Caco-2 (cell line): ENCODE results near the gene DPM2. TPM values are rescaled to one million over a fixed set of nuclear protein-coding genes. Genes with fewer than 3 reads are reported as not detected.

Experiments used
- BruUV-seq: library from RNA; stranded (reverse); fragments of 400-500 nt; replicated peaks from 2 replicates; lab custom pipeline; 2021; lab: Mats Ljungman, UMichigan
- CTCF ChIA-PET: fragments of 300-600 bp; sonication (Branson Sonifier 250); formaldehyde crosslinking; loops from one replicate; lab custom pipeline; 2022; ENCODE audit warnings: antibody characterized with exemption; lab: Charles Lee
- POLR2A ChIA-PET: fragments of 300-600 bp; sonication (Branson Sonifier 250); formaldehyde crosslinking; loops from one replicate; lab custom pipeline; 2022; ENCODE audit warnings: antibody characterized with exemption; lab: Charles Lee
- DNase-seq, 2 experiments: peaks; one replicate each; pipeline versions ENCODE4 v3.0.0 to v3.0.0-alpha.2; 2020 to 2022
- H3K27me3 ChIP-seq: replicated peaks from 2 replicates; pipeline ENCODE4 v1.6.0; 2011; ENCODE audit warnings: low read length; ENCODE audit not compliant: control insufficient read depth, insufficient read depth
- H3K36me3 ChIP-seq: 2 replicates; pipeline ENCODE4 v1.5.1; 2011; ENCODE audit warnings: low read length; ENCODE audit not compliant: control insufficient read depth, insufficient read depth
- H3K4me1 ChIP-seq: fragments of 250-450 bp; sonication (Bioruptor Pico); 2 replicates; pipeline ENCODE4 v1.5.1; 2020; ENCODE audit warnings: mild to moderate bottlenecking
- H3K4me3 ChIP-seq: 2 replicates; pipeline ENCODE4 v1.5.1; 2011; ENCODE audit warnings: low read depth, mild to moderate bottlenecking, control low read depth, low read length
- H3K9me3 ChIP-seq: fragments of 250-450 bp; sonication (Bioruptor Pico); 2 replicates; pipeline ENCODE4 v1.5.1; 2020; ENCODE audit warnings: mild to moderate bottlenecking, moderate library complexity
- H3K27ac Mint-ChIP-seq: one replicate; pipeline ENCODE4 v1.8.0; 2022; ENCODE audit warnings: mixed read lengths; ENCODE audit not compliant: unreplicated experiment
- H3K27me3 Mint-ChIP-seq: one replicate; pipeline ENCODE4 v1.8.0; 2022; ENCODE audit warnings: mixed read lengths; ENCODE audit not compliant: insufficient read depth, unreplicated experiment
- H3K36me3 Mint-ChIP-seq: one replicate; pipeline ENCODE4 v1.8.0; 2022; ENCODE audit warnings: mild to moderate bottlenecking, mixed read lengths; ENCODE audit not compliant: insufficient read depth, unreplicated experiment
- H3K4me1 Mint-ChIP-seq: one replicate; pipeline ENCODE4 v1.8.0; 2022; ENCODE audit warnings: low read depth, mixed read lengths; ENCODE audit not compliant: unreplicated experiment
- H3K4me3 Mint-ChIP-seq: one replicate; pipeline ENCODE4 v1.8.0; 2022; ENCODE audit warnings: mild to moderate bottlenecking, moderate library complexity, mixed read lengths; ENCODE audit not compliant: unreplicated experiment
- H3K9me3 Mint-ChIP-seq: one replicate; pipeline ENCODE4 v1.8.0; 2022; ENCODE audit warnings: mixed read lengths; ENCODE audit not compliant: unreplicated experiment
- CTCF ChIP-seq, 2 experiments: fragments of 200-600 bp in 1 of 2; IDR thresholded peaks; 1 replicate in 1 of 2; 2 replicates in 1 of 2; pipeline versions ENCODE4 v1.5.1 to v1.8.0; 2011 to 2022; ENCODE audit warnings: antibody characterized with exemption in 1 of 2, control low read depth in 1 of 2, inconsistent platforms in 1 of 2, low read depth in 1 of 2, low read length in 1 of 2, mild to moderate bottlenecking in 1 of 2, moderate library complexity in 1 of 2; ENCODE audit not compliant: insufficient read depth in 1 of 2, severe bottlenecking in 1 of 2, unreplicated experiment in 1 of 2
- intact Hi-C: fragments of 100-400 bp; cut with micrococcal nuclease; formaldehyde crosslinking; loops from one replicate; pipeline ENCODE4 v1.10.0; 2022; ENCODE audit not compliant: unreplicated experiment
- total RNA-seq: library from RNA; stranded (reverse); gene quantifications from 2 replicates; pipeline ENCODE4 v1.2.3, GENCODE V29; 2022

The DPM2 gene
- total RNA-seq, 1 experiment from 2014 or later: 38.7 TPM

- Histone ChIP-seq H3K4me1 (peaks cover 29% of the 10 kb centered on the region), H3K27me3 (no peaks in the 10 kb centered on the region), H3K36me3 (no peaks in the 10 kb centered on the region), H3K9me3 (peaks cover 6% of the 10 kb centered on the region), H3K4me3 (no peak overlapping the region)
- no peak for TF ChIP-seq CTCF (IDR thresholded peaks at IDR 0.05; ENCODE audit: insufficient read depth in 1 of 2, low read depth in 1 of 2, low read length in 1 of 2, severe bottlenecking in 1 of 2, unreplicated experiment in 1 of 2)
- no peaks in the 10 kb centered on the region for H3K9me3 Mint-ChIP-seq
- H3K4me1 Mint-ChIP-seq: peaks cover 12% of the 10 kb centered on the region
- intact Hi-C loops: no loop called here
- H3K27me3 Mint-ChIP-seq: no peaks in the 10 kb centered on the region
- POLR2A ChIA-PET: no interaction called here
- H3K36me3 Mint-ChIP-seq: peaks cover 11% of the 10 kb centered on the region
- DNase-seq: no peak
- CTCF ChIA-PET: interaction anchor here (0.7 to 2.5 kb wide), 5 partner anchors 10 to 164 kb away, joined by 3 to 10 read pairs (median 4); no protein-coding TSS in a partner anchor
- BruUV-seq: no TSS peak
- no peak overlapping the region for H3K4me3 Mint-ChIP-seq
- H3K27ac Mint-ChIP-seq: peak overlapping the region; percentile 22
These were observed 16.3 kb upstream of the DPM2 start for GRCh38 chr9:127953768-127954505.

GRCh38 chr9:127953154-127953553 is 15.5 kb upstream of the DPM2 start:
- Histone ChIP-seq H3K4me3 (no peak overlapping the region), H3K9me3 (peaks cover 6% of the 10 kb centered on the region), H3K27me3 (no peaks in the 10 kb centered on the region), H3K4me1 (peaks cover 29% of the 10 kb centered on the region), H3K36me3 (no peaks in the 10 kb centered on the region)
- Mint-ChIP-seq H3K4me3 (no peak overlapping the region), H3K36me3 (peaks cover 16% of the 10 kb centered on the region), H3K27ac (no peak overlapping the region), H3K9me3 (no peaks in the 10 kb centered on the region), H3K27me3 (no peaks in the 10 kb centered on the region), H3K4me1 (peaks cover 12% of the 10 kb centered on the region)
- CTCF ChIA-PET: interaction anchor here (0.7 to 1.4 kb wide), 3 partner anchors 9 to 11 kb away, joined by 3 to 6 read pairs (median 3); no protein-coding TSS in a partner anchor
- no peak for DNase-seq
- no peak for TF ChIP-seq CTCF (IDR thresholded peaks at IDR 0.05; ENCODE audit: insufficient read depth in 1 of 2, low read depth in 1 of 2, low read length in 1 of 2, severe bottlenecking in 1 of 2, unreplicated experiment in 1 of 2)
- intact Hi-C loops: no loop called here
- POLR2A ChIA-PET: no interaction called here
- BruUV-seq: no TSS peak

- no peak overlapping the region for H3K4me3 ChIP-seq
- Mint-ChIP-seq H3K9me3 (no peaks in the 10 kb centered on the region), H3K4me3 (no peak overlapping the region), H3K36me3 (peaks cover 28% of the 10 kb centered on the region), H3K27ac (no peak overlapping the region), H3K27me3 (no peaks in the 10 kb centered on the region), H3K4me1 (peaks cover 7% of the 10 kb centered on the region)
- no peak for TF ChIP-seq CTCF (IDR thresholded peaks at IDR 0.05; ENCODE audit: insufficient read depth in 1 of 2, low read depth in 1 of 2, low read length in 1 of 2, severe bottlenecking in 1 of 2, unreplicated experiment in 1 of 2)
- H3K27me3 ChIP-seq: no peaks in the 10 kb centered on the region
- POLR2A ChIA-PET: no interaction called here
- H3K36me3 ChIP-seq: no peaks in the 10 kb centered on the region
- peaks cover 22% of the 10 kb centered on the region for H3K4me1 ChIP-seq
- intact Hi-C loops: no loop called here
- CTCF ChIA-PET: interaction anchor here (0.6 kb wide), 1 partner anchor 96 kb away, joined by 3 read pairs; no protein-coding TSS in a partner anchor
- no TSS peak for BruUV-seq
- no peak for DNase-seq
- no peaks in the 10 kb centered on the region for H3K9me3 ChIP-seq
These were observed 13.0 kb upstream of the DPM2 start for GRCh38 chr9:127950513-127951289.
